Lower lobe of right lung (tissue), 2 donors: Measurements from ENCODE around the gene CACNA2D1. TPM values are rescaled to one million over a fixed set of nuclear protein-coding genes. Genes with fewer than 3 reads are reported as not detected.

Experiments
- ATAC-seq, 2 donors: fragments of 200-7000 bp; cut with Tn5 transposase; one replicate each; pipeline ENCODE4 v1.9.1; 2020 to 2022; ENCODE audit warnings: mild to moderate bottlenecking in 2 of 2, moderate library complexity in 2 of 2
- DNase-seq: peaks from one replicate; pipeline ENCODE4 v3.0.0-alpha.2; 2020
- H3K27ac ChIP-seq: fragments of 200-600 bp; one replicate; pipeline ENCODE4 v1.8.0; 2022
- H3K27me3 ChIP-seq: fragments of 200-600 bp; one replicate; pipeline ENCODE4 v1.8.0; 2022; ENCODE audit warnings: low read depth
- H3K36me3 ChIP-seq: fragments of 200-600 bp; one replicate; pipeline ENCODE4 v1.8.0; 2022; ENCODE audit warnings: mild to moderate bottlenecking
- H3K4me1 ChIP-seq: fragments of 200-600 bp; one replicate; pipeline ENCODE4 v1.8.0; 2022
- H3K4me3 ChIP-seq: fragments of 200-600 bp; one replicate; pipeline ENCODE4 v1.8.0; 2022; ENCODE audit warnings: mild to moderate bottlenecking
- H3K9me3 ChIP-seq: fragments of 200-600 bp; one replicate; pipeline ENCODE4 v1.8.0; 2022
- CTCF ChIP-seq: fragments of 200-600 bp; IDR thresholded peaks from one replicate; pipeline ENCODE4 v1.8.0; 2022; ENCODE audit warnings: antibody characterized with exemption, mild to moderate bottlenecking
- intact Hi-C: fragments of 100-400 bp; cut with DNase I; formaldehyde crosslinking; loops from one replicate; pipeline ENCODE4 v1.11.0; 2022
- total RNA-seq: library from RNA; stranded (reverse); fragmentation: NEBNext Ultra II Directional; extraction: Animal tissue kit (Norgen Biotek cat#: 25700); gene quantifications from one replicate; pipeline ENCODE4 v1.2.1, GENCODE V29; 2021
- donor health status: DM: no; HTN: yes; CAD: no; lungs with severe emphysema.

CACNA2D1 gene
- total RNA-seq, 1 donor from 2014 or later: 12.5 TPM

GRCh38 chr7:82335927-82336326, 107.7 kb downstream of the CACNA2D1 start:
- no peak for TF ChIP-seq CTCF
- no peak overlapping the region for H3K27ac ChIP-seq
- H3K9me3 ChIP-seq: no peaks in the 10 kb centered on the region
- intact Hi-C loops: no loop called here
- no peaks in the 10 kb centered on the region for H3K36me3 ChIP-seq
- H3K4me3 ChIP-seq: no peak overlapping the region
- no peaks in the 10 kb centered on the region for H3K27me3 ChIP-seq
- ATAC-seq: no peak
- no peak for DNase-seq
- H3K4me1 ChIP-seq: no peaks in the 10 kb centered on the region

GRCh38 chr7:82335001-82335400, 108.6 kb downstream of the CACNA2D1 start:
- Histone ChIP-seq H3K27me3 (no peaks in the 10 kb centered on the region), H3K4me3 (no peak overlapping the region), H3K4me1 (no peaks in the 10 kb centered on the region), H3K27ac (no peak overlapping the region), H3K36me3 (no peaks in the 10 kb centered on the region), H3K9me3 (no peaks in the 10 kb centered on the region)
- DNase-seq (no peak), ATAC-seq (no peak)
- TF ChIP-seq CTCF: no peak
- intact Hi-C loops: no loop called here

GRCh38 chr7:82331234-82331633, 112.3 kb downstream of the CACNA2D1 start:
- intact Hi-C loops: no loop called here
- Histone ChIP-seq H3K27me3 (no peaks in the 10 kb centered on the region), H3K9me3 (no peaks in the 10 kb centered on the region), H3K4me3 (no peak overlapping the region), H3K36me3 (no peaks in the 10 kb centered on the region), H3K27ac (no peak overlapping the region), H3K4me1 (no peaks in the 10 kb centered on the region)
- no peak for TF ChIP-seq CTCF
- ATAC-seq (no peak), DNase-seq (no peak)

- Histone ChIP-seq H3K27me3 (no peaks in the 10 kb centered on the region), H3K4me3 (no peak overlapping the region), H3K4me1 (no peaks in the 10 kb centered on the region), H3K36me3 (no peaks in the 10 kb centered on the region), H3K9me3 (no peaks in the 10 kb centered on the region), H3K27ac (no peak overlapping the region)
- no peak for ATAC-seq
- DNase-seq: no peak
- intact Hi-C loops: no loop called here
- no peak for TF ChIP-seq CTCF
Measured at GRCh38 chr7:82330706-82331215, 112.8 kb downstream of the CACNA2D1 start.

- ATAC-seq: no peak
- Histone ChIP-seq H3K36me3 (no peaks in the 10 kb centered on the region), H3K4me1 (no peaks in the 10 kb centered on the region), H3K27me3 (no peaks in the 10 kb centered on the region), H3K27ac (no peak overlapping the region), H3K9me3 (no peaks in the 10 kb centered on the region), H3K4me3 (no peak overlapping the region)
- DNase-seq: no peak
- intact Hi-C loops: no loop called here
- TF ChIP-seq CTCF: no peak
Measured at GRCh38 chr7:82327898-82328297, 115.7 kb downstream of the CACNA2D1 start.

GRCh38 chr7:82325416-82325815, 118.2 kb downstream of the CACNA2D1 start:
- TF ChIP-seq CTCF: no peak
- Histone ChIP-seq H3K4me1 (no peaks in the 10 kb centered on the region), H3K27me3 (no peaks in the 10 kb centered on the region), H3K4me3 (no peak overlapping the region), H3K9me3 (no peaks in the 10 kb centered on the region), H3K36me3 (no peaks in the 10 kb centered on the region), H3K27ac (no peak overlapping the region)
- DNase-seq: no peak
- no peak for ATAC-seq
- intact Hi-C loops: no loop called here
